ENCODE data around the gene NUMA1.

GRCh38 chr11:72004515-72005346 is 75.6 kb downstream of the NUMA1 start:
- no peak for TF ChIP-seq CTCF (optimal IDR thresholded peaks at IDR 0.05 in 1 of 3, IDR thresholded peaks at IDR 0.05 in 1 of 3, conservative IDR thresholded peaks at IDR 0.05 in 1 of 3; ENCODE audit: extremely low read depth in 1 of 3, insufficient read depth in 2 of 3, low read length in 3 of 3)
- TF ChIP-seq EZH2 (IDR thresholded peaks at IDR 0.05; ENCODE audit: low read length), result no peak

Measured in keratinocyte (primary cell).